PFSK-1 (cell line): ENCODE results near the gene EOGT.

Source experiments
- POLR2AphosphoS5 ChIP-seq: IDR thresholded peaks from 2 replicates; pipeline ENCODE4 v1.6.1; 2012; ENCODE audit warnings: low read depth, mild to moderate bottlenecking, control low read depth, low read length, moderate library complexity
- TAF1 ChIP-seq: IDR thresholded peaks from 2 replicates; pipeline ENCODE4 v1.6.1; 2012; ENCODE audit warnings: low read length, control low read depth, borderline replicate concordance; ENCODE audit not compliant: insufficient read depth
- TF ChIP-seq, protein P1 (sequence below), 2 experiments: IDR thresholded peaks; 2 replicates each; pipeline versions ENCODE4 v1.6.1 to v1.8.0; 2011 to 2012; ENCODE audit warnings: low read depth in 2 of 2, low read length in 2 of 2, control low read depth in 1 of 2, inconsistent platforms in 1 of 2, mild to moderate bottlenecking in 1 of 2, moderate library complexity in 1 of 2; ENCODE audit not compliant: insufficient read depth in 1 of 2

DNA sequence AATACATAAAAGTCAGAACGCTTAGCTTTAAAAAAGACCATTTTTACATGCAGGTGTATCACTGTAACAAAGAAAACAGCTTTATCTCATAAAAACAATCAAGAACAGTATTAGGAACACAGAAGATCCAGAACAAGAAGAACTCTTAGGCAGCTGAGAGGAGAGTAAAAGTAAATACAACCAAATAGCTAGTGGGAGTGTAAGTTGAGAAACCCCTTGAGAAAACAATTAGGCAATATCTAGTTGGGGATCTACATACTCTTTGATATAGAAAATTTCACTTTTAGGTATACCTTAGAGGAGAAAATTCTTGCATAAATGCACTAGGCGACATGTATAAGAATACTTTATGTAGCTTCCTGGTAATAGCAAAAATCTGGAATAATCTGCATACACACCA, 31.1 kb upstream of the EOGT start:
- TF ChIP-seq, protein P1, sequence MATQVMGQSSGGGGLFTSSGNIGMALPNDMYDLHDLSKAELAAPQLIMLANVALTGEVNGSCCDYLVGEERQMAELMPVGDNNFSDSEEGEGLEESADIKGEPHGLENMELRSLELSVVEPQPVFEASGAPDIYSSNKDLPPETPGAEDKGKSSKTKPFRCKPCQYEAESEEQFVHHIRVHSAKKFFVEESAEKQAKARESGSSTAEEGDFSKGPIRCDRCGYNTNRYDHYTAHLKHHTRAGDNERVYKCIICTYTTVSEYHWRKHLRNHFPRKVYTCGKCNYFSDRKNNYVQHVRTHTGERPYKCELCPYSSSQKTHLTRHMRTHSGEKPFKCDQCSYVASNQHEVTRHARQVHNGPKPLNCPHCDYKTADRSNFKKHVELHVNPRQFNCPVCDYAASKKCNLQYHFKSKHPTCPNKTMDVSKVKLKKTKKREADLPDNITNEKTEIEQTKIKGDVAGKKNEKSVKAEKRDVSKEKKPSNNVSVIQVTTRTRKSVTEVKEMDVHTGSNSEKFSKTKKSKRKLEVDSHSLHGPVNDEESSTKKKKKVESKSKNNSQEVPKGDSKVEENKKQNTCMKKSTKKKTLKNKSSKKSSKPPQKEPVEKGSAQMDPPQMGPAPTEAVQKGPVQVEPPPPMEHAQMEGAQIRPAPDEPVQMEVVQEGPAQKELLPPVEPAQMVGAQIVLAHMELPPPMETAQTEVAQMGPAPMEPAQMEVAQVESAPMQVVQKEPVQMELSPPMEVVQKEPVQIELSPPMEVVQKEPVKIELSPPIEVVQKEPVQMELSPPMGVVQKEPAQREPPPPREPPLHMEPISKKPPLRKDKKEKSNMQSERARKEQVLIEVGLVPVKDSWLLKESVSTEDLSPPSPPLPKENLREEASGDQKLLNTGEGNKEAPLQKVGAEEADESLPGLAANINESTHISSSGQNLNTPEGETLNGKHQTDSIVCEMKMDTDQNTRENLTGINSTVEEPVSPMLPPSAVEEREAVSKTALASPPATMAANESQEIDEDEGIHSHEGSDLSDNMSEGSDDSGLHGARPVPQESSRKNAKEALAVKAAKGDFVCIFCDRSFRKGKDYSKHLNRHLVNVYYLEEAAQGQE (IDR thresholded peaks at IDR 0.05; ENCODE audit: insufficient read depth in 1 of 2, low read depth in 2 of 2, low read length in 2 of 2): no peak
- TF ChIP-seq TAF1 (no peak), POLR2AphosphoS5 (no peak)
